ENCODE measurements around the gene FAM124A. TPM values are rescaled to one million over a fixed set of nuclear protein-coding genes. Genes with fewer than 3 reads are reported as not detected.

FAM124A gene
- total RNA-seq (10 to 100 TPM; 11.7 to 18.3 (median 16.3) TPM), polyA plus RNA-seq (1 to 10 TPM in 1 of 3 donors, under 1 TPM in 2; 0.23 to 2.4 (median 0.60) TPM)

DNA sequence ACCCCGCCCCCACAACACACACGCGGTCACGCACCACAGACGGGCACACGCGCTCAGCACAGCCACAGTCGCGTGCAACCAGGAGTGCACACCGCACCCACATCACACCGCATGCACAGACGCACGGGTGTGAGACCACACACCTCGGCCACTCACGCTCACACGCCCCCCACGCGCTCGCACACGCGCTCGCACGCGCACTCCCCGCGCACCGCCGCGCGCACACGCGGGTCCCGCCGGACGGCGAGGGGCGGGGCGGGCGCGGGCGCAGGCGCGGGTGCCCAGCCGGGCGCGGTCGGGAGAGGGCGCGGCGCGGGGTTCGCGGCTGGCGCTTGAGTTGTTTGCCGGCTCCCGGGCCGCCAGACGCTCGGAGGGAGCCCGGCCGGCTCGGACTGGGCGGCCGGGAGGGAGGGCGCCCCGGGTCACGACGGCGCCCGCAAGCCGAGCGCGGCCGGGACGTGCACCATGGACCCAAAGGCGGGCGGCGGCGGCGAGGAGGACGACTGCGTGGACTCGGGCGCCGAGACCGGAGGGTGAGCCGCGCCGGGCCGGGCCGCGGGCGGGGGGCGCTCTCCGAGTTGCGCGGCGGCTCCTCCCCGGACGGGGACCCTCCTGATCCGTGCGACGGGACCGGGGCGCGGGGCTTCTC lies at the start of gene FAM124A:
FAM124A (plus strand) TSS at position 362 of the 649 bp plus-strand sequence; CDS start at position 466, 104 bp downstream.
- H3K4me1 ChIP-seq, result peaks cover 0 to 44% (median 35%) of the 10 kb centered on the region in 4 donors
- intact Hi-C loops (cut with DNase I), result loop anchor here (1.0 to 5.0 kb wide), 4 partner anchors 64 to 580 kb away; partner anchors contain the start of genes DHRS12 and INTS6
- H3K9me3 ChIP-seq, result no peaks in the 10 kb centered on the region
- TF ChIP-seq EP300 (IDR thresholded peaks at IDR 0.05) (no peak), POLR2AphosphoS5 (IDR thresholded peaks at IDR 0.05) (peak in 1 of 4 donors; percentile 61)
- no peaks in the 10 kb centered on the region for H3K27me3 ChIP-seq
- DNase-seq, result peak; percentile 75
- peak within 1 kb of the TSS; percentile 77 to 93 (median 88) for H3K27ac ChIP-seq
- H3K36me3 ChIP-seq, result no peaks in the 10 kb centered on the region
- peak within 1 kb of the TSS; percentile 71 to 97 (median 92) for H3K4me3 ChIP-seq
- WGBS, 2 donors, result 0 to 1% methylated on average over 106 of the region's 106 CpGs

GRCh38 chr13:51175021-51175420 lies 47.2 kb upstream of the FAM124A start:
- intact Hi-C loops (cut with DNase I), result no loop called here
- no peak overlapping the region for H3K27ac ChIP-seq

GRCh38 chr13:51175639-51176038 lies 46.6 kb upstream of the FAM124A start:
- 42 to 76% methylated on average over 1 of the region's 1 CpG for WGBS, 2 donors
- no peaks in the 10 kb centered on the region for H3K36me3 ChIP-seq
- no peak for TF ChIP-seq EP300 (IDR thresholded peaks at IDR 0.05)
- TF ChIP-seq POLR2A (IDR thresholded peaks at IDR 0.05), result no peak
- no peak for TF ChIP-seq POLR2AphosphoS5 (IDR thresholded peaks at IDR 0.05)
- no peak for TF ChIP-seq CTCF (IDR thresholded peaks at IDR 0.05)
- DNase-seq, result no peak
- H3K27me3 ChIP-seq, result no peaks in the 10 kb centered on the region
- no peaks in the 10 kb centered on the region for H3K4me1 ChIP-seq
- intact Hi-C loops (cut with DNase I), result no loop called here
- no peak overlapping the region for H3K4me3 ChIP-seq
- no peaks in the 10 kb centered on the region for H3K9me3 ChIP-seq
- H3K27ac ChIP-seq, result no peak overlapping the region

More at GRCh38 chr13:51175021-51175420, 47.2 kb upstream of the FAM124A start:
- Histone ChIP-seq H3K4me3 (no peak overlapping the region), H3K4me1 (no peaks in the 10 kb centered on the region), H3K9me3 (no peaks in the 10 kb centered on the region), H3K27me3 (no peaks in the 10 kb centered on the region), H3K36me3 (no peaks in the 10 kb centered on the region)
- no peak for DNase-seq
- no peak for TF ChIP-seq EP300 (IDR thresholded peaks at IDR 0.05)
- TF ChIP-seq POLR2A (IDR thresholded peaks at IDR 0.05), result no peak
- TF ChIP-seq CTCF (IDR thresholded peaks at IDR 0.05), result no peak
- no peak for TF ChIP-seq POLR2AphosphoS5 (IDR thresholded peaks at IDR 0.05)
- 83 to 90% methylated on average over 8 of the region's 8 CpGs for WGBS, 2 donors

DNA sequence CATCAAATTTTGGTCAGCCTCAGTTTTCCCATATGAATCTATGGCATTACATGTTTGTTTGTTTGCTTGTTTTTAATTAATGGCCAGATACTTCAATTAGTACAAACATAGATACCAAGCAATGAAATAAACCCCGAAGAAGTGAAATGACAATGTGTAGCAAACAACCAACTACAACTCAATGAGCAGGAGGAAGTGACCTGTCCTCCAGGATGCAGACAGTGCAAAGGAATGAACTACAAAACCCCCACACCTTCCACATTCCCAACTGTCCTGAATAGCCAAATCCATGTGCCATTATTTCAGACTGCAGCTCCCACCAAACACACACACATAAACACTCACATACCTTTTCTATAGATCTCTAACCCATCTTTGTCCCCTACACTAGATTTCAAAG lies 45.0 kb upstream of the FAM124A start:
- Histone ChIP-seq H3K27me3 (no peaks in the 10 kb centered on the region), H3K27ac (no peak overlapping the region), H3K9me3 (no peaks in the 10 kb centered on the region), H3K36me3 (no peaks in the 10 kb centered on the region), H3K4me1 (no peaks in the 10 kb centered on the region), H3K4me3 (no peak overlapping the region)
- TF ChIP-seq POLR2AphosphoS5 (IDR thresholded peaks at IDR 0.05) (no peak), POLR2A (IDR thresholded peaks at IDR 0.05) (no peak), CTCF (IDR thresholded peaks at IDR 0.05) (no peak), EP300 (IDR thresholded peaks at IDR 0.05) (no peak)
- intact Hi-C loops (cut with DNase I), result no loop called here
- DNase-seq, result no peak
- WGBS, 2 donors, result 88 to 95% methylated on average over 1 of the region's 1 CpG

GRCh38 chr13:51178456-51179074 lies 43.6 kb upstream of the FAM124A start:
- H3K36me3 ChIP-seq, result no peaks in the 10 kb centered on the region
- no peak overlapping the region for H3K27ac ChIP-seq
- WGBS, 2 donors, result 86 to 91% methylated on average over 4 of the region's 4 CpGs
- no peak for DNase-seq
- no peak overlapping the region for H3K4me3 ChIP-seq
- H3K9me3 ChIP-seq, result no peaks in the 10 kb centered on the region
- intact Hi-C loops (cut with DNase I), result no loop called here
- H3K27me3 ChIP-seq, result no peaks in the 10 kb centered on the region
- no peak for TF ChIP-seq POLR2AphosphoS5 (IDR thresholded peaks at IDR 0.05)
- TF ChIP-seq POLR2A (IDR thresholded peaks at IDR 0.05), result no peak
- TF ChIP-seq EP300 (IDR thresholded peaks at IDR 0.05), result no peak
- no peak for TF ChIP-seq CTCF (IDR thresholded peaks at IDR 0.05)
- no peaks in the 10 kb centered on the region for H3K4me1 ChIP-seq
